ENCODE data around the gene ARHGEF40.

- TF ChIP-seq RCOR1 (IDR thresholded peaks at IDR 0.05; ENCODE audit: low read depth, low read length) (no peak), SMC3 (IDR thresholded peaks at IDR 0.05) (no peak), HOXB13 (CRISPR knock-in tag; IDR thresholded peaks at IDR 0.05; ENCODE audit: low read depth) (no peak), HEYL (CRISPR knock-in tag; IDR thresholded peaks at IDR 0.05) (no peak), ELK1 (IDR thresholded peaks at IDR 0.05; ENCODE audit: low read depth, low read length) (no peak), EP300 (IDR thresholded peaks at IDR 0.05) (no peak), POLR2A (IDR thresholded peaks at IDR 0.05; ENCODE audit: low read length) (no peak)
Observed at GRCh38 chr14:21022686-21023085, 47.4 kb upstream of the ARHGEF40 start.

Measured in A549 (cell line).